ENCODE results near the gene KIF18B. TPM values are rescaled to one million over a fixed set of nuclear protein-coding genes. Genes with fewer than 3 reads are reported as not detected.

Gene KIF18B
- total and polyA plus RNA-seq, 2 donors from 2014 or later, result 0.44 TPM; not detected in 1

GRCh38 chr17:44992242-44992939 lies 44.8 kb upstream of the KIF18B start:
- DNase-seq (no peak), FAIRE-seq (no peak)
- Histone ChIP-seq H3K4me1 (ENCODE audit: control insufficient read depth in 2 of 3, insufficient read depth in 2 of 3, low read depth in 1 of 3, low read length in 3 of 3) (no peaks in the 10 kb centered on the region), H3K4me3 (ENCODE audit: low read length in 3 of 3) (no peak overlapping the region), H3K27me3 (ENCODE audit: control insufficient read depth, insufficient read depth, low read length) (no peaks in the 10 kb centered on the region), H3K27ac (ENCODE audit: low read depth in 2 of 2, low read length in 2 of 2) (no peak overlapping the region), H3K9ac (ENCODE audit: low read length in 3 of 3) (no peak overlapping the region), H3K9me3 (ENCODE audit: control insufficient read depth in 2 of 3, insufficient read depth in 1 of 3, low read length in 3 of 3) (no peaks in the 10 kb centered on the region), H3K36me3 (ENCODE audit: control insufficient read depth in 2 of 3, insufficient read depth in 3 of 3, low read length in 3 of 3) (no peaks in the 10 kb centered on the region)
- TF ChIP-seq, protein P1, sequence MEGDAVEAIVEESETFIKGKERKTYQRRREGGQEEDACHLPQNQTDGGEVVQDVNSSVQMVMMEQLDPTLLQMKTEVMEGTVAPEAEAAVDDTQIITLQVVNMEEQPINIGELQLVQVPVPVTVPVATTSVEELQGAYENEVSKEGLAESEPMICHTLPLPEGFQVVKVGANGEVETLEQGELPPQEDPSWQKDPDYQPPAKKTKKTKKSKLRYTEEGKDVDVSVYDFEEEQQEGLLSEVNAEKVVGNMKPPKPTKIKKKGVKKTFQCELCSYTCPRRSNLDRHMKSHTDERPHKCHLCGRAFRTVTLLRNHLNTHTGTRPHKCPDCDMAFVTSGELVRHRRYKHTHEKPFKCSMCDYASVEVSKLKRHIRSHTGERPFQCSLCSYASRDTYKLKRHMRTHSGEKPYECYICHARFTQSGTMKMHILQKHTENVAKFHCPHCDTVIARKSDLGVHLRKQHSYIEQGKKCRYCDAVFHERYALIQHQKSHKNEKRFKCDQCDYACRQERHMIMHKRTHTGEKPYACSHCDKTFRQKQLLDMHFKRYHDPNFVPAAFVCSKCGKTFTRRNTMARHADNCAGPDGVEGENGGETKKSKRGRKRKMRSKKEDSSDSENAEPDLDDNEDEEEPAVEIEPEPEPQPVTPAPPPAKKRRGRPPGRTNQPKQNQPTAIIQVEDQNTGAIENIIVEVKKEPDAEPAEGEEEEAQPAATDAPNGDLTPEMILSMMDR (IDR thresholded peaks at IDR 0.05; ENCODE audit: borderline replicate concordance, extremely low read depth, insufficient read depth), result no peak
- intact Hi-C loops (cut with DNase I), result no loop called here

DNA sequence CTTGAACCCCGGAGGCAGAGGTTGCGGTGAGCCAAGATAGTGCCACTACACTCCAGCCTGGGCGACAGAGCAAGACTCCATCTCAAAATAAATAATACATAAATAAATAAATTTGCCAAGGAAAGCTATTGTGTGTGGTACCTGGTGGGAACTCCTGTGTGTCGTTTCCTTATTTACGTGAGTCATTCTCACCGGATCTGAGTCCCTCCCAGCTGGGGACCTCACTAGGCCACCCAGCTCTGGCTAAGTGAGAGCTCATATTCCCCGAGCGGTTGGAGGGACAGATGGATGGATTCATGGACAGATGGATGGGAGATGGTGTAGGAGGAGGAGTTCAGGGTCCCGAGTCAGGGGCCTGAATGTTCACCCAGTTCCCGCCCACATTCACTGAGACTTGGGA lies 43.4 kb upstream of the KIF18B start:
- H3K27ac ChIP-seq (ENCODE audit: low read depth in 2 of 2, low read length in 2 of 2), result no peak overlapping the region
- DNase-seq, result no peak
- no peaks in the 10 kb centered on the region for H3K4me1 ChIP-seq (ENCODE audit: control insufficient read depth in 2 of 3, insufficient read depth in 2 of 3, low read depth in 1 of 3, low read length in 3 of 3)
- TF ChIP-seq, protein P1 (IDR thresholded peaks at IDR 0.05; ENCODE audit: borderline replicate concordance, extremely low read depth, insufficient read depth), result no peak
- intact Hi-C loops (cut with DNase I), result no loop called here
- H3K27me3 ChIP-seq (ENCODE audit: control insufficient read depth, insufficient read depth, low read length), result peaks cover 3% of the 10 kb centered on the region
- no peak overlapping the region for H3K4me3 ChIP-seq (ENCODE audit: low read length in 3 of 3)
- no peaks in the 10 kb centered on the region for H3K9me3 ChIP-seq (ENCODE audit: control insufficient read depth in 2 of 3, insufficient read depth in 1 of 3, low read length in 3 of 3)
- no peak overlapping the region for H3K9ac ChIP-seq (ENCODE audit: low read length in 3 of 3)
- FAIRE-seq, result no peak
- H3K36me3 ChIP-seq (ENCODE audit: control insufficient read depth in 2 of 3, insufficient read depth in 3 of 3, low read length in 3 of 3), result no peaks in the 10 kb centered on the region

DNA sequence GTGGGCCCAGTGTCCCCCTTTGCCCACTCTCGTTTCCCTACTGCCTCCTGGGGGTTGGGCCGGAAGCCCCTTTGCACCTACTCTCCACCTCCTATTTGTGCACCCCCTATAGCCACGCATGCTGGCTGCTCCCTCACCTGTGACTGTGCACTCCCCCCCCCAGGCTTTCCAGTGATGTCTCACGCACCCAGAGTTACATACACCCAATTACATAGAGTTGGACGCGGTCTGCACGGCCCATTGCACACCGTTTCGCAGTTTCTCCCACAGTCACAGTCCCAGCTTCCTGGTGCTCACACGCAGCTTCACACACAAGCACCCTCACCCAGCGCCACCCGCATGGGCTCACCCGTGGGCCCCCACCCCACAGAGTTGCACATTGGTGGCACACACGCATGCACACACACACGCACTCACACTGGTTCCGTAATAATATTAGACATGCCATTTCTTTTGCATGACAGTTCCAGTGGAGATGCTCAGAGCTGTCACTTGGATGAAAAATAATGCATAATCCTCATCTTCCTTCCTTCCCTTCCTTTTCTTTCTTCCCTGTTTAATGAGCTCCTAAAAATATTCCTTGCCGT lies 42.1 kb upstream of the KIF18B start:
- Histone ChIP-seq H3K4me1 (ENCODE audit: control insufficient read depth in 2 of 3, insufficient read depth in 2 of 3, low read depth in 1 of 3, low read length in 3 of 3) (no peaks in the 10 kb centered on the region), H3K27ac (ENCODE audit: low read depth in 2 of 2, low read length in 2 of 2) (no peak overlapping the region), H3K9me3 (ENCODE audit: control insufficient read depth in 2 of 3, insufficient read depth in 1 of 3, low read length in 3 of 3) (no peaks in the 10 kb centered on the region), H3K9ac (ENCODE audit: low read length in 3 of 3) (no peak overlapping the region), H3K27me3 (ENCODE audit: control insufficient read depth, insufficient read depth, low read length) (peaks cover 3% of the 10 kb centered on the region), H3K36me3 (ENCODE audit: control insufficient read depth in 2 of 3, insufficient read depth in 3 of 3, low read length in 3 of 3) (no peaks in the 10 kb centered on the region), H3K4me3 (ENCODE audit: low read length in 3 of 3) (no peak overlapping the region)
- TF ChIP-seq, protein P1 (IDR thresholded peaks at IDR 0.05; ENCODE audit: borderline replicate concordance, extremely low read depth, insufficient read depth), result no peak
- FAIRE-seq (no peak), DNase-seq (peak in 1 of 5 donors; percentile 44)
- intact Hi-C loops (cut with DNase I), result no loop called here
